Glomerular visceral epithelial cell (primary cell): ENCODE results near the gene C22orf31.
"Not testable (repeated sequence)": the region's sequence is repeated elsewhere in the genome, so short reads cannot be mapped to it uniquely, and the experiment has no call there.

ENCODE experiments used
- DNase-seq: peaks from one replicate; pipeline ENCODE4 v3.0.0-alpha.2; 2016; ENCODE audit errors: extremely low spot score

The C22orf31 gene

DNA sequence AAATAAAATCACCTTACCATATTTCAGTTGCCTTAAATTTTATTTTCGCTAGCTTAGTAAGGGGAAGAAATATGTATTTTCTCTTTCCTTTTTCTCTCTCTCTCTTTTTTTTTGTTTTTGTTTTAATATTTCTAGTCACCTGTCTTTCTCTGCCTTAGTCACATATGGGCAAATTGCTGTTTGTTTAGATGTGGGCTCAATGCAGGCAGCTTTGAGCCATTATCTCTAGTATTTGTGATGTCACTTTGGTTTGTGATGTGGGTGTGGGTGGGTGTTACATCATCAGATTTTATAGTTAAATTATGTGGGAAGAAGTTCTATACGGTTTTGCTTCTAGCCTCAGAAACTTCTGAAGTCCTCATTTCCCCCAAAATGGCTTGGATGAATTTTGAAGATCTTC lies at the start of gene C22orf31:
TSS of gene C22orf31 (minus strand) at position 59 of the 400 bp plus-strand sequence. CDS start at position 20, 39 bp downstream.
- no peak for DNase-seq

DNA sequence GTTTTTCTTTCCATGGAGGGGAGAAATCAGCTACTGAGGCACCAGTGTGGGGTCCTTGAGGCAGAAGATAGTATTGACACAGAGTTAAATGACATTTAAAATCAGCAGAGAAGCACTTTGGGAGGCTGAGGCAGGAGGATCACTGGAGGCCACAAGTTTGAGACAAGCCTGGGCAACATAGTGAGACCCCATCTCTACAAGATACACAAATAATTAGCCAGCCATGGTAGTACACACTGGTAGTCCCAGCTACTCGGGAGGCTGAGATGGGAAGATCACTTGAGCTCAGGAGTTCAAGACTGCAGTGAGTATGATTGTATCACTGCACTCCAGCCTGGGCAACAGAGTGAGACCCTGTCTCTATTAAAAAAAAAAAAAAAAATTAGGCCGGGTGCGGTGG lies 49.3 kb upstream of the C22orf31 start:
- DNase-seq: no peak

DNA sequence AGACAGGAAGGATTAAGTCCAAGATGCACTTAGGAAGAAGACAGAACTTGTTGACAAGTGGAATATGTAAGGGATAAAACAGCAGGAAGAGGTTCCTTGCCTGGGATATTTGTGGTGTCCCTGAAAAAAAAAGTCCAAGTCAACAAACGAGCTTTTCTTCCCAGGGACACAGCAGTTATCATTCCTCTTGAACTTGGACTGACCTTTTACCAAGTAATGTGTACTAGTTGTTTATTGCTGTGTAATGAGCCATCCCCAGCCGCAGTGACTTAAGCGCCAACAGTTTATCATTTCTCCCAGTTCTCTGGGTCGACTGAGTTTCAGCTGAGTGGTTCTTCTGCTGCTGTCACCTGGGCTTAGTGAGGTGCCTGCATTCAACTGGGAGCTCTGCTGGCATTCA lies 48.2 kb upstream of the C22orf31 start:
- peak; percentile 11 for DNase-seq

DNA sequence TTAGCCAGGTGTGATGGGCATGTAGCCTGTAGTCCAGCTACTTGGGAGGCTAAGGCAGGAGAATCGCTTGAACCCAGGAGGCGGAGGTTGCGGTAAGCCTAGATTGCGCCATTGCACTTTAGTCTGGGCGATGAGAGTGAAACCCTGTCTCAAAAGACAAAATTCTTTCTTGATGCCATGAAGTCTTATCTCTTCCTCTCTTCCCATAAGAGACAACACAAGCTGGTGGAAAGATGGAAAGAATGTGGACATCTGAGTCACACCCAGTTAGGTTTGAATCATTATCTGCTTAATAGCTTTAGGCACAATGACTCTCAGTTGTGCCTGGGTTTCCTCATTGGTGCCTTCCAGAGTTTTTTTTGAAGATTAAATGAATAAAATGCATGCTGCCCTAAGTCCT lies 46.5 kb upstream of the C22orf31 start:
- no peak for DNase-seq

DNA sequence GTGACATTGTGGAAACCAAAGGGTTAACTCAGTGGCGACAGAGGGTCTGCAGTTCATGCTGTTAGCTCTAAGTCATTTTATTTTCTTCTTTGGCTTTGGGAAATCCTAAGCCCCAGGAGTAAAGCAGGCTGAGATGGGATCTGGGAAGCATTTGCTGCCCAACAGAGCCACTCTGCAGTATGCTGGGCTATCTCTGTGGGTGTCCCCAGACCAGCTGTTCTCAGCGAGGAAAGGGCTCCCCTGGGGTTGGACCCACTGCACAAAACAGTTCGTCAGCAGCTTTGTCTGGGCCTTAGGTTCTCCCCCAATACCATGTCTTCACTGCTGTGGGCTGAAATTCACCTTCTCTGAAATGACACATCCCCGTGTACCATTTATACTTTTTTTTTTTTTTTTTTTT lies 45.2 kb upstream of the C22orf31 start:
- no peak for DNase-seq

DNA sequence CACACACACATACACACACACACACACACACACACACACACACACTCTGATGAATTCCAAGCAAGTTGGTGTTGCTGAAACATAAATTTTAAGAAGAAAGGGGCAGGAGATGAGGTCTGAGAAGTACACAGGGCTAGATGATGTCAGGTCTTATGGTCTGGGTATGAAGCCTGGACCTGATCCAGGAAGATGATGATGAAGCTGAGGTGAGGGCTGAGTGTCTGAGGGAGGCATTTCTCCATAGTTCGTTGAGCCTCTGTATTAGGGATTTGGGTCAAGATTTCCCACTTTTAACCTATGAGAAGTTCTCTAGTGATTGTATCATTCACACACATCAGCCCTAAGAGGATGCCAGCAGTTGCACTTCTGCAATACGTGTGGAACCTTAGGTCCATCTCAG lies 43.8 kb upstream of the C22orf31 start:
- DNase-seq: peak; percentile 33

DNA sequence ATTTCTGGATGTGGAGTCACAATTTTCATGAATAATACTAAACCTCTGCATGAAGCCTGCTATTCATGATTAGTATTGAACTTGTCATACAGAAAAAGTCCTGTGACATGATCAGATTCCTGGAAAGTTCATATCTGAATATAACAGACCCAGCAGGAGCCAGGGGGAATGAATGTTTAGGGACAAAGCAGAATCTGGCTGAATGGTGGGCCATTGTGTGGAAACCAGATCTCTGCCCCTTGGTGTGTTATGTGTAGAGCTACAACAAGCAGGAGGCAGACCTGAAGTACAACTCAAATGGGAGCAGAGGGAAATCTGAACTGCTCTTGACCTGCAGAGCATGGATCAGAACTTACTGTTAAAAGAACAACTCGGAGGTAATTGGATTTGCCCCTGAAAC lies 41.5 kb upstream of the C22orf31 start:
- DNase-seq: no peak

DNA sequence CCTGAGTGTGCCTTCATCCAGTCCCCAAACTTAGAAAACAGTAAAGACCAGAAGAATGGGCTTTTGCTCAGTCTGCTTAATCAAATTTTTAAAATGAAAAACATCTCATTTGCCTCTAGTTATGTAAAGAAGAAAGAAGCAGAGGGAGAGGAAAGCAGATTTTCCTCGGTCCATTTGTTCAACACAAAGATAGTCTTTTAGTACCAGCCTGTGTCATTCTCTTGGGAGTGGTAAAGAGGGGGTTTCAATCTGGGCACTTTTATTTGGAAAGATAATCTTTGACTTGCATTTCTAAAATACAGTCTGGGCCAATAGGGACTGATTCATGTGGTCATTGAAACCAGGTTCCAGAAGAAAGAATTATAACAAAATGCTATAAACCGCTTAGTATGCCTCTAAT lies 40.7 kb upstream of the C22orf31 start:
- no peak for DNase-seq

DNA sequence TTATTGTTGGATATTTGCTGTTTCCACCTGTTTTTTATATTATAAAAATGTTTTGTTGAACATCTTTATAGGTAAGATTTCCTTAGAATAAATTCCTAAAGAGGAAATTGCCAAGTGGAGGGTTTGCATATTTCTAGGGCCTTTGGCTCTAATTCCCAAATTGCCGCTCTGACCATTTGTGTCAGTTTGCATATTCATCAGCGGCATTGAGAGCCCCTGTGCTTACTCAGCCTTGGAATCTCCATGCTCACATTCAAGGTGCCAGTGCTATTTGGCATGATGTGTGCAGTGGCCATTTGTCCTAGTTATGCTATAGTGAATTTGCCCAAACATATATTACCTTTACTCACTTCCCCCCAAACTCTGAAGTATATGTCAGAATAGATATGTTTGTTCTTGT lies 36.7 kb upstream of the C22orf31 start:
- DNase-seq: no peak

DNA sequence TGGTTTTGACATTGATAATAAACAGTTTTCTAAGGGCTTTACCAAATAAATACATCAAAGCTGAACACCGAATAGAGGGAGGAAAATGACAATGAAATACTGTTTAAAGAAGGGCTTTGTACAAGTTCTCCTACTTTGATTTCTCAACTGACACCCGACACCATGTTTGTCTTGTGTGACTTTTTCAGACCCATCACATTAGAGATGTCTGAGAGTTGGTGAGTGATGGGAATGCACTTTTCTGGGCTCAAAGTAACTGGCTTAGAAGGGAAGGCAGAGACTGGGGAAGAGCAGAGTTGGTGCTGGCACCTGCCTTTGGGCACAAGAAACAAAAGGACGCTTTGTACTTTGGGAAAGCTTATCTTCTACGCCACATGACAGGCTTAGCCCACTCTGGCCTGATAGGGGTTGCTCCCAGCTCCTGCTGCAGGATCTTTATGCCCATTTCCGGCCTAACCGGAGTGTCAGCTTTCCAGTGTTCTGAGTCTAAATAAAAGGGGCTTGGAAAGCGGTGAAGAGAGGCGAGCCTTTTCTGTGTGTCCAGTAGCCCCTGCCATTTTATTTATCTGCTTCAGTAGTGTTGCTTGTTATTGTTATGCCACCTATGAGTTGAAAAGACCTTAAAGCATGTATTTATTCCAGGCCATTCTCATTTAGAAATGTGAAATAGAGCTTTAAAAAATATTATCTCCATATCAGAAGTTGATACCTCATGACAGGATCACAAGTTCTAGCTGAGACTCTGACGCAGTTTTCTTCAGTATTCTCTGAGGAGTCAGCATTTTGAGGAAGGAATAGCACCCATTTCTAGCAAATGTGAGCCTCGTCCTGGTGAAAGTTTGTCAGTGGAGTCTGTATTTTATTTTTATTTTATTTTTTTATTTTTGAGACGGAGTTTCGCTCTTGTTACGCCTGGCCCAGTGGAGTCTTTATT lies 35.4 kb upstream of the C22orf31 start:
- DNase-seq: no peak

DNA sequence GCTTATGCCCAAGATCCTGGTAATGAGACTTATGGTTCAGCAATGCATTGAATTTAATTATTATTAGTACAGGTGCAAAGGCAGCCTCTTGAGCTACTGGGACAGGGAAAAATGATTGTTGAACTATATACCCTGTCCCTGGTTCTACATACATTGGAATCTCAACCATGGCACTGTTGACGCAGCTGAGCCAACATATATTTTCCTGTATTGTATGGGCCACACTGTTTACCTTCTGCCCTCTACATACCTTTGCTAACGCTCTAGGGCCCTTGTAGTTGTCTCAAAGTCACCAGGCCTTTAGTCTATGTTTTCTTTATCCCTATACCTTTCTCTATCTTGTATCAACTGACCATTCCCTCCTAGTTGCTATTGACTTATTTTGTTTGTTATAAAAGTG lies 33.8 kb upstream of the C22orf31 start:
- no peak for DNase-seq

DNA sequence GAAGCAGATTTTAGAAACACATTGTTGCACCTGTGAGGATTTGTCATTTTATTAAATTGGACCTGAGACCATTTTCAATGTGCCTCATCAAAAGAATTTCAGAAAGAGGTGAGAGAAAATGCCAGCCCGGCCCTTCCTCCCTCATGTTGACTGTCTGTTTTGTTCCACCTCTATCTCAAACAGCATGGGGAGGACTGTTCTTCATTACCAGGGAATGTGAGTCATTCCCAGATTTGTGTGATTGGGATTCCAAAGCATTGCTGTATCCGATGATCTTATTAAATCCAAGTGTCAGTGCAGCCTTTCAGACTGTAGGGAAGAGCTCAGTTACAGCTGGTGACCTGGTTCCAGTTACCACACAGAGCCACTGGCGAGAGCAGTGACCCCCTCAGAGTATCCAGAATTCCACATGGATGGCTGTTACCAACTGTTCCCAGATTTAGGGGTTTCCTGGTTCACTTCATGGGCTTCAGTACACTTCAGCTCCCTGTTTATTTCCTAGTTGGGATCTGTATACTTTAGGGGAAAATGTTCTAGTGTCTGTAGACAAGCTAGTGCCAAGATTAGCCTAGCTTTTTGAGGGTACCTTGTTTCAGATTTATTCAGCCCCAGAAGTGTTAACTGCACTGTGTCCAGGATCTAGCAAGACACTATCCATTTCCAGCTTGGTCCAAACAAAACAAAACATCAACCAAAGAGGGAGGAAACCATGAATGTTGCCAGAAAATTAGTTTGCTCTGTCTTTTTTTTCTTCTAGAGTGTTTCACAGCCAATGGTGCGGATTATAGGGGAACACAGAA lies 32.1 kb upstream of the C22orf31 start:
- peak; percentile 11 for DNase-seq

DNA sequence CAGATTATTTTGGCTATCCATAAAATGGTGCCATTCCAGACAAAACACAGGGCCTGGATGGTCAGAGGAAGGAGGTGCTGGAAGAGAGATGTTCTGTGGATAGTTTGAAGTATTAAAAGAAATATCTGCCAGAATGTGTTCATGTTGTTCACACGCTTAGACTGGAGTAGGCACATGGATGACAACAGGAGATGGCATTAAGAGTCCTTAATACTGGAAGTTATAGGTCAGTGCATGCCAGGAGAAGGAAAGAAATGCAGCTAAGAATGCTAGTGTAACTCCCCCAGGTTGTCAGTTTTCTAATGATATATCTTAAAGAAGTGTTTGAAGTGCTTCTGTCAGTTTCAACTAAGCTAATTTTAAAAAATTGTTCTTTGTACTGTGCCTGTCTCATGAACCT lies 31.4 kb upstream of the C22orf31 start:
- no peak for DNase-seq

DNA sequence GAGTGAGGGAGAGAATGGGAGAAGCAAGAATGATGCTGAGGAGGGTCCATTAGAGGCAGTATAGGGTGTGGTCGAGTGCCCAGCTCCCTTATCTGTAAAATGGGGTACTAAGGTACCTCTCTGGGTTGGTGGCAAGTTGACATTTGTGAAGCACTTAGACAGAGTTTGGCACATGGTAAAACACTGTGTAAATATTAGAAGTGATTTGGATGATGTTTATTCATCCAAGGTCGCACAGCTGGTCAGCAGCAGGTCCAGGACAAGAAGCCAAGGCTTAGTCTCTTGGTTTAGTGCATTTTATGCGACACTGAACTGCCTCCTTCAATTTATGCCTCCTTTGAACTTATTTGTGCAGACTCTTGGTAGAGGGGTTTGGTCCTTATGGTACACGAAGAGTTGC lies 30.6 kb upstream of the C22orf31 start:
- no peak for DNase-seq

DNA sequence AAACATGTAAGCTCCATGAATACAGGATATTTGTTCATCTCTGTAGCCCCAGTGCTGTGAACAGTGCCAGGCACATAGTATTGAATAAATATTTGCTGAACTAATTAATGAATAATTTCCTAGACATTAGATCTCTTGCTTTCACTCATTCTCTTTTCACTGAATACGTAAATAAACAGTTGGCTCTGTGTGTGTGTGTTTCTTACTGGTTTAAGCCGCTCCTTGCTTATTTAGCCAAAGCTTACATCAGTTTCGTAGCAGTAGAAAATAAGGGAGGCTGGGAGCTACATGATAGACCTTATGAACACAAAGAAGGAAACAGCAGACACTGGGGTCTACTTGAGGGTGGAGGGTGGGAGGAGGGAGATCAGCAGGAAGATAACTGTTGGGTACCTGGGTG lies 28.4 kb upstream of the C22orf31 start:
- no peak for DNase-seq

DNA sequence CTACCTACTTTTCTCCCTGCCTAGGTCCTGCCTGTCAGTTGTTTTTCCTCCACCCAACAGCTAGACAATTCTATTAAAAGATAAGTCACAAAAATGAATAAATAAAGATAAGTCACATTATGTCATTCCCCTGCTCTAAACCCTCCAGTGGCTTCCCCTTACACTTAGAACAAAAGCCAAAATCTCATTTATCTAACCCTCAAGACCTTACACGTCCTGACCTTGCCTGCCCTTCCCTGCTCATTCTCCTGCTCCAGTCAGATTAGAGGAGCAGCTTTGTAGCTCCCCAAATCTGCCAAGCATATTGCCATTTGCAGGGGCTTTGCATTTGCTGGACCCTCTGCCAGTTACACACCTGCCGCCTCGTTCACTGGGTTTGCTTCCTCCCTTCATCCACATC lies 27.9 kb upstream of the C22orf31 start:
- no peak for DNase-seq

DNA sequence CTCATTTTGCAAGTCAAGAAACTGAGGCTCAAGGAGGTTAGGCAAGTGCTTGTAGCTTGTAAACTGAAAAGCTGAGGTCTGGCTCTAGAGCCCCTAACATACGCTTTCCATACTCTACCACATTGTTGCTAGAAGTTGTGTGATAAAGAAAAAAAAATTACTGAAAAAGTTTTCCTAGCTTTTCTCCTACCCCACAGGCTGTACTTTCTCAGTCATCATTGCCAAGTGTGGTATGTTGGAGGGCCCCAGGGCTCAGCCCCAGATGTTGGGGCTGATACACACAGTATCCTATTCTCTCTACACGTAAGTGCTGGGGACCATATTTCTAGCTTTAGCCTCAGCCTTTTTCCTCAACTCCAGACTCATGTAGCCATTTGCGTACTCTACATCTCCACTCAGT lies 27.2 kb upstream of the C22orf31 start:
- DNase-seq: no peak

DNA sequence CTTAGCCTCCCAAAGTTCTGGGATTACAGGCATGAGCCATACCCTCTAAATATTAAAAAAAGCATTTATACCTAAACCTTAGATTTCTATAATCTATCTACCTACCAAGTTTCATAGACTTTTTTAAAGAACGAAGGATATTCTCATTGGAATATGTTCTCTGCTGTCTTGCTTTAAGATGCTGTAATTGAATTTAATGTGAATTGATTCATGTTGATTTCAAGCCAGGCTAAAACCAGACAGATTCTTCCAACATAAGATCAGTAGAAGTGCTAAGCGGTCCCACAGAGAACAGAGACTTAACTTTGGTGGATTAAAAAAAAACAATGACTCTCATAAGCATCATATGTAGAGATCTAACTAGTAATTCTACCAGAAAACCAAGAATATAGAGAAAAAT lies 25.4 kb upstream of the C22orf31 start:
- no peak for DNase-seq

DNA sequence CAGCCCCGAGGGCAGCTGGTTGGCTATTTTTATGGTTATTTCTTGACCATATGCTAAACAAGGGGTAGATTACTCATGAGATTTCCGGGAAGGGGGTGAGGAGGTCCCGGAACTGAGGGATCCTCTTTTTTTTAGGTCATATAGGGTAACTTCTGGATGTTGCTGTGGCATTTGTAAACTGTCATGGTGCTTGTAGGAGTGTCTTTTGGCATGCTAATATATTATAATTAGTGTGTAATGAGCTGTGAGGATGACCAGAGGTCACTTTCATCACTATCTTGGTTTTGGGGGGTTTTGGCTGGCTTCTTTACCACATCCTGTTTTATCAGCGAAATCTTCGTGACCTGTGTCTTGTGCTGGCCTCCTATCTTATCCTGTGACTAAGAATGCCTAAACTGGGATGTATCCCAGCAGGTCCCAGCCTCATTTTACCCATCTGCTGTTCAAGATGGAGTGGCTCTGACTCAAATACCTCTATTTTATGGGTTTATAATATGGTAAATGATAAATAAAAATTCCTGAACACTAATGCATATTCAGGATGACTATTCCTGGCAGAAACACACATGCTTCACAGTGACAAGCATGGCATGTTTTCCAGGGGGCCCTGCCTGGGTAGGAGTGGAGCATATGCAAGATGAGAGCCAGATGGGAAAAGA lies 22.4 kb upstream of the C22orf31 start:
- DNase-seq: peak; percentile 9

DNA sequence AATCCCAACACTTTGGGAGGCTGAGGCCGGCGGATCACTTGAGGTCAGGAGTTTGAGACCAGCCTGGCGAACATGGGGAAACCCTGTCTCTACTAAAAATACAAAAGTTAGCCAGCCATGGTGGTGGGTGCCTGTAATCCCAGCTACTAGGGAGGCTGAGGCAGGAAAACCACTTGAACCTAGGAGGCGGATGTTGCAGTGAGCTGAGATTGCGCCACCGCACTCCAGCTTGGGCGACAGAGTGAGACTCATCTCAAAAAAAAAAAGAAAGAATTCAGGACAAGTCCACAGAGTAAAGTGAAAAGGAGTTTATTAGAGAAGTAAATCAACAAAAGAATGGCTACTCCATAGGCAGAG lies 21.9 kb upstream of the C22orf31 start:
- DNase-seq: not testable (repeated sequence)

DNA sequence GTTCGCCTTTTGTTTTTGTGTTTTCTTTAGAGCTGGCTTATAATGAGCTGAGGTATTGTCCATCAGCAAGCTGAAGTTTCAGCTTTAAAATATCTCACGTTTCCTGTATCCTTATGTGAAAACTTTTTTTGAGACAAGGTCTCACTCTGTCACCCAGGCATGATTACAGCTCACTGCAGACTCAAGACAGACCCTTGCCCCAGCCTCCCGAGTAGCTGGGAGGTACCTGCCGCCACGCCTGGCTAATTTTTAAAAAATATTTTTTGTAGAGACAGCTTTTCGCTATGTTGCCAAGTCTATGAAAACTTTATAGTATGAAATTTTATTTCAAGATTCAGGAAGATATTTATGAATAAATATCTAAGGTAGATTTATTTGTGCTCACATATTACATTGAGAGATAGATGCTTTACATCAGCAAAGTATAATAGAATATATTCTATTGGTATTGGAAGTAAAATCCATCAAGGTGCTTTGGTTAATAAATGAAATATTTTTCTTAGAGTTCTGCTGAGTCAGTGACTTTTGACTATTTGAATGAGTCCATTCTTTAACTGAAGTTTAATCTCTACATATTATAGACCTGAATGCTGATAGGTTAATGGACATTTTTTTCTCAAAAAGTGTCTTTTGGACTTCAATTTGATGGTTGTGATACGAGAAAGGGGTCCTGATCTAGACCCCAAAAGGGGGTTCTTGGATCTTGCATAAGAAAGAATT lies 21.4 kb upstream of the C22orf31 start:
- DNase-seq: no peak
